MM.1S (cell line): ENCODE results near the gene PHLDA1.

Experiments
- DNase-seq: peaks from one replicate; pipeline ENCODE4 v3.0.0-alpha.2; 2015
- H2AFZ ChIP-seq: fragments of 300-600 bp; sonication (generic); 2 replicates; pipeline ENCODE4 v1.6.0; 2016; ENCODE audit warnings: antibody characterized with exemption, low read length
- H3F3A ChIP-seq: fragments of 300-600 bp; sonication (generic); 2 replicates; pipeline ENCODE4 v1.6.1; 2016; ENCODE audit warnings: mild to moderate bottlenecking, antibody characterized with exemption, low read length, moderate library complexity, mixed read lengths; ENCODE audit not compliant: insufficient read depth
- H3K27ac ChIP-seq: fragments of 300-600 bp; sonication (generic); 2 replicates; pipeline ENCODE4 v1.5.1; 2016; ENCODE audit warnings: mild to moderate bottlenecking, low read length
- H3K27me3 ChIP-seq: fragments of 300-600 bp; sonication (generic); replicated peaks from 2 replicates; pipeline ENCODE4 v1.6.0; 2016; ENCODE audit warnings: low read length; ENCODE audit not compliant: insufficient read depth
- H3K36me3 ChIP-seq: fragments of 300-600 bp; sonication (generic); replicated peaks from 2 replicates; pipeline ENCODE4 v1.6.1; 2016; ENCODE audit warnings: mild to moderate bottlenecking, low read length, mixed read lengths; ENCODE audit not compliant: insufficient read depth
- H3K4me1 ChIP-seq: fragments of 300-600 bp; sonication (generic); 2 replicates; pipeline ENCODE4 v1.6.1; 2016; ENCODE audit warnings: low read length, mixed read lengths
- H3K4me2 ChIP-seq: fragments of 300-600 bp; sonication (generic); 2 replicates; pipeline ENCODE4 v1.6.0; 2016; ENCODE audit warnings: low read depth, low read length
- H3K4me3 ChIP-seq: fragments of 300-600 bp; sonication (generic); 2 replicates; pipeline ENCODE4 v1.5.1; 2016; ENCODE audit warnings: low read length, mixed read lengths
- H3K79me2 ChIP-seq: fragments of 300-600 bp; sonication (generic); 2 replicates; pipeline ENCODE4 v1.6.1; 2016; ENCODE audit warnings: mixed run types, low read length, mixed read lengths
- H3K9ac ChIP-seq: fragments of 300-600 bp; sonication (generic); 2 replicates; pipeline ENCODE4 v1.6.1; 2016; ENCODE audit warnings: low read length, mixed read lengths
- H3K9me2 ChIP-seq: fragments of 300-600 bp; sonication (generic); replicated peaks from 2 replicates; pipeline ENCODE4 v1.6.1; 2016; ENCODE audit warnings: mild to moderate bottlenecking, low read length, mixed read lengths; ENCODE audit not compliant: insufficient read depth
- H3K9me3 ChIP-seq: fragments of 300-600 bp; sonication (generic); replicated peaks from 2 replicates; pipeline ENCODE4 v1.6.1; 2016; ENCODE audit warnings: mild to moderate bottlenecking, low read length, mixed read lengths; ENCODE audit not compliant: insufficient read depth
- H4K20me1 ChIP-seq: fragments of 300-600 bp; sonication (generic); 2 replicates; pipeline ENCODE4 v1.6.1; 2016; ENCODE audit warnings: mild to moderate bottlenecking, low read length, moderate library complexity, mixed read lengths; ENCODE audit not compliant: insufficient read depth
- CTCF ChIP-seq: fragments of 300-600 bp; sonication (generic); IDR thresholded peaks from 2 replicates; pipeline ENCODE4 v1.5.1; 2016; ENCODE audit warnings: antibody characterized with exemption, low read length, mixed read lengths
- EZH2 ChIP-seq: fragments of 300-600 bp; sonication (generic); optimal IDR thresholded peaks from 2 replicates; pipeline ENCODE3; 2017; ENCODE audit warnings: low read depth, mild to moderate bottlenecking, antibody characterized with exemption, low read length, mixed read lengths
- EZH2phosphoT487 ChIP-seq: fragments of 300-600 bp; sonication (generic); IDR thresholded peaks from 2 replicates; pipeline ENCODE4 v1.6.1; 2018; ENCODE audit warnings: antibody characterized with exemption, low read length

The PHLDA1 gene

GRCh38 chr12:75978677-75979076 lies 52.9 kb downstream of the PHLDA1 start:
- H3K4me1 ChIP-seq: peaks cover 52% of the 10 kb centered on the region

GRCh38 chr12:75977952-75978671 lies 53.5 kb downstream of the PHLDA1 start:
- Histone ChIP-seq H3K9me2 (no peaks in the 10 kb centered on the region), H3K9ac (peak overlapping the region; percentile 26), H3K36me3 (no peaks in the 10 kb centered on the region), H3K27me3 (no peaks in the 10 kb centered on the region), H3K4me3 (no peak overlapping the region), H3F3A (peaks cover 17% of the 10 kb centered on the region), H3K79me2 (no peaks in the 10 kb centered on the region), H4K20me1 (no peaks in the 10 kb centered on the region), H2AFZ (peak overlapping the region; percentile 42), H3K9me3 (no peaks in the 10 kb centered on the region), H3K4me2 (peak overlapping the region; percentile 32), H3K4me1 (peaks cover 52% of the 10 kb centered on the region), H3K27ac (peak overlapping the region; percentile 90)
- TF ChIP-seq CTCF (no peak), EZH2 (no peak), EZH2phosphoT487 (no peak)
- DNase-seq: peak; percentile 93

More at GRCh38 chr12:75978677-75979076, 52.9 kb downstream of the PHLDA1 start:
- Histone ChIP-seq H3K36me3 (no peaks in the 10 kb centered on the region), H3K4me3 (no peak overlapping the region), H3K27ac (peak overlapping the region; percentile 90), H3K27me3 (no peaks in the 10 kb centered on the region), H3F3A (peaks cover 17% of the 10 kb centered on the region), H3K9me3 (no peaks in the 10 kb centered on the region), H2AFZ (peak overlapping the region; percentile 42; the same call in 1 of the 2 replicates), H4K20me1 (no peaks in the 10 kb centered on the region), H3K4me2 (peak overlapping the region; percentile 32), H3K79me2 (no peaks in the 10 kb centered on the region), H3K9me2 (no peaks in the 10 kb centered on the region), H3K9ac (peak overlapping the region; percentile 26; the same call in 1 of the 2 replicates)
- DNase-seq: no peak
- TF ChIP-seq EZH2 (no peak), EZH2phosphoT487 (no peak), CTCF (no peak)

GRCh38 chr12:75977590-75977951 lies 54.0 kb downstream of the PHLDA1 start:
- DNase-seq: no peak
- H3K4me1 ChIP-seq: peaks cover 52% of the 10 kb centered on the region
- H3K9me2 ChIP-seq: no peaks in the 10 kb centered on the region
- peak overlapping the region; percentile 90 for H3K27ac ChIP-seq
- 0 out of 2 replicates have a peak overlapping the region, but pooled peaks have one; percentile 42 for H2AFZ ChIP-seq
- TF ChIP-seq CTCF (no peak), EZH2phosphoT487 (no peak), EZH2 (no peak)
- H3K4me3 ChIP-seq: no peak overlapping the region
- peak overlapping the region; percentile 14; the same call in 1 of the 2 replicates for H3K4me2 ChIP-seq
- no peaks in the 10 kb centered on the region for H3K27me3 ChIP-seq
- H3K9me3 ChIP-seq: no peaks in the 10 kb centered on the region
- H4K20me1 ChIP-seq: no peaks in the 10 kb centered on the region
- peaks cover 17% of the 10 kb centered on the region for H3F3A ChIP-seq
- peak overlapping the region; percentile 26; the same call in 1 of the 2 replicates for H3K9ac ChIP-seq
- H3K79me2 ChIP-seq: no peaks in the 10 kb centered on the region
- no peaks in the 10 kb centered on the region for H3K36me3 ChIP-seq
